Esophagus (tissue), 2 donors: ENCODE data around the gene HADHA. TPM values are rescaled to one million over a fixed set of nuclear protein-coding genes. Genes with fewer than 3 reads are reported as not detected.

Experiments
- H3K27ac ChIP-seq, 2 donors: one replicate each; pipeline ENCODE4 v1.5.1; 2013; ENCODE audit warnings: low read depth in 2 of 2, mild to moderate bottlenecking in 2 of 2, inconsistent platforms in 1 of 2, low read length in 1 of 2, moderate library complexity in 1 of 2
- H3K27me3 ChIP-seq, 2 donors: one replicate each; pipeline ENCODE4 v1.6.1; 2013; ENCODE audit warnings: low read length in 2 of 2, control low read depth in 1 of 2, mild to moderate bottlenecking in 1 of 2; ENCODE audit not compliant: insufficient read depth in 2 of 2, control insufficient read depth in 1 of 2
- H3K36me3 ChIP-seq, 2 donors: one replicate each; pipeline ENCODE4 v1.6.1; 2013; ENCODE audit warnings: low read length in 1 of 2; ENCODE audit not compliant: control insufficient read depth in 2 of 2, insufficient read depth in 2 of 2
- H3K4me1 ChIP-seq, 2 donors: one replicate each; pipeline ENCODE4 v1.6.1; 2013; ENCODE audit warnings: low read length in 1 of 2; ENCODE audit not compliant: control insufficient read depth in 2 of 2, insufficient read depth in 2 of 2
- H3K4me3 ChIP-seq, 2 donors: one replicate each; pipeline ENCODE4 v1.5.1; 2013; ENCODE audit warnings: low read length in 2 of 2, mild to moderate bottlenecking in 2 of 2, low read depth in 1 of 2, moderate library complexity in 1 of 2
- H3K9me3 ChIP-seq, 2 donors: one replicate each; pipeline ENCODE4 v1.6.1; 2013; ENCODE audit warnings: mild to moderate bottlenecking in 2 of 2, low read depth in 1 of 2, low read length in 1 of 2, moderate library complexity in 1 of 2; ENCODE audit not compliant: control insufficient read depth in 2 of 2, insufficient read depth in 1 of 2
- WGBS, 2 donors: extraction: QIAGEN DNeasy Blood & Tissue Kit; methylation state at CpG; one replicate each; pipeline ENCODE4 v1.1.7; 2013; 5-methylcytosine and 5-hydroxymethylcytosine counted together
- polyA plus RNA-seq, 2 donors: library from polyadenylated mRNA; stranded (reverse); fragments of 200-250 nt; gene quantifications; one replicate each; pipeline ENCODE4 v1.2.3, GENCODE V29; 2013
- donor health status: healthy with polysubstance abuse.
- donor health status: Bipolar disorder and iron deficiency.

Gene HADHA
- polyA plus RNA-seq, 2 donors, result 26.4 to 77.1 TPM

DNA sequence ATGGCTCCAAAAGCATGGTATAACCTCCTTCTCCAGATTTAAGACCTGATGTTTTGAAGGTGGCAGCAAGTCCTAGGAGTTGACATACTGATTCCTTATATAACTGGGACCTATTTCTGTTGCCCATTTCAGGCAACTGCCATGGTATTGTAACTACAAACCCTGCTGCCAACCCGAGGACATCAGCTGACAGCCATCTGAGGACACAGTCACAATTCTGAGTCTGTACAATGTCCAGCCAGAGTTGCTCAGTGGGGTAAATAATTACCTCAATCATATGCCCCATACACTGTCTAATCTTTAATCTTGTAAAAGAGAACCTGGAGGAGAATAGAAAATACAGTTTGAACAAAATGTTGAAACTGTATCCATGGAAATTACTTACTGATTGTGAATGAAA is 80.2 kb downstream of the HADHA start:
- no peak overlapping the region for H3K27ac ChIP-seq
- H3K4me1 ChIP-seq, result no peaks in the 10 kb centered on the region
- H3K27me3 ChIP-seq, result no peaks in the 10 kb centered on the region
- no peaks in the 10 kb centered on the region for H3K36me3 ChIP-seq
- no peaks in the 10 kb centered on the region for H3K9me3 ChIP-seq
- H3K4me3 ChIP-seq, result no peak overlapping the region
- WGBS, 2 donors, result 43 to 52% methylated on average over 1 of the region's 1 CpG

DNA sequence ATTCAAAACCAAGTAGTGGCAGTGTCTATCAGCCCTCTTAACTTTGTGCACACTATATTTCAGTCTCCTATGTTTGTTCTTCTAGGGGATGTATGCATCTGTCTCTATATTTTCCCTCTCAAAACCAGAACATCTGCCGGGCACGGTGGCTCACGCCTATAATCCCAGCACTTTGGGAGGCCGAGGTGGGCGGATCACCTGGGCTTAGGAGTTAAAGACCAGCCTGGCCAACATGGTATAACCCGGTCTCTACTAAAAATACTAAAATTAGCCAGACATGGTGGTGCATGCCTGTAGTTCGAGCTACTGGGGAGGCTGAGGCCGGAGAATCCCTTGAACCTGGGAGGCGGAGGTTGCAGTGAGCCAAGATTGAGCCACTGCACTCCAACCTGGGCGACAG is 81.5 kb downstream of the HADHA start:
- Histone ChIP-seq H3K27ac (no peak overlapping the region), H3K4me3 (no peak overlapping the region), H3K36me3 (no peaks in the 10 kb centered on the region), H3K27me3 (no peaks in the 10 kb centered on the region), H3K9me3 (no peaks in the 10 kb centered on the region), H3K4me1 (no peaks in the 10 kb centered on the region)
- 91 to 92% methylated on average over 10 of the region's 10 CpGs for WGBS, 2 donors

DNA sequence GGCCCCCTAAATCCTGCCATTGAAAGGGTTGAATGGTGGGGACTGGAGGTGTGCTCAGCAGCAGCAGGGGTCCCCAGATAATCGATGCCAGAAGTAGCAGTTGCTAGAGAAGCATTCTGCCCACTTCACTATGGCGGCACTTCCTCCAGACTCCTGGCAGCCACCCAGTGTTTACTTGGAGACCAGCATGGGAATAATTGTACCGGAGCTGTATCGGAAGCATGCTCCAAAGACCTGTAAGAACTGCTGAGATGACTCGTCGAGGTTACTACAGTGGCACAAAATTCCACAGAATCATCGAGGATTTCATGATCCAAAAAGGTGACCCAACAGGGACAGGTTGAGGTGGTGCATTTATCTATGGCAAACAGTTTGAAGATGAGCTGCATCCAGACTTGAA is 82.5 kb downstream of the HADHA start:
- no peaks in the 10 kb centered on the region for H3K9me3 ChIP-seq
- no peaks in the 10 kb centered on the region for H3K36me3 ChIP-seq
- H3K27ac ChIP-seq, result no peak overlapping the region
- WGBS, 2 donors, result 89 to 92% methylated on average over 7 of the region's 7 CpGs
- H3K4me3 ChIP-seq, result no peak overlapping the region
- H3K4me1 ChIP-seq, result no peaks in the 10 kb centered on the region
- H3K27me3 ChIP-seq, result no peaks in the 10 kb centered on the region

DNA sequence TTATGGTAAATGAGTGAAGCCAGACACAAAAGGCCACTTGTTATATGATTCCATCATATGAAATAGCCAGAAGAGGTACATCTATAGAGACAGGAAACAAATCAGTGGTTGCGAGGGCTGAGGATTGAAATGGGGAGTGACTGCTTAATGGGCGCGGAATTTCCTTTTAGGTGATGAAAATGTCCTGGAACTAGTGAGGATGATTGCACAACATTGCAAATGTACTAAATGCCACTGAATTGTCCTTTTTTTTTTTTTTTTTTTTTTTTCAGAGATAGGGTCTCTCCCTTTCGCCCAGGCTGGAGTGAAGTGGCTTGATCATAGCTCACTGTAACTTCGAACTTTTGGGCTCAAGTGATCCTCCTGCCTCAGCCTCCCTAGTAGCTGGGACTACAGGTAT is 86.9 kb downstream of the HADHA start:
- 96 to 98% methylated on average over 5 of the region's 5 CpGs for WGBS, 2 donors
- Histone ChIP-seq H3K9me3 (no peaks in the 10 kb centered on the region), H3K27ac (no peak overlapping the region), H3K36me3 (no peaks in the 10 kb centered on the region), H3K4me3 (no peak overlapping the region), H3K4me1 (no peaks in the 10 kb centered on the region), H3K27me3 (no peaks in the 10 kb centered on the region)

DNA sequence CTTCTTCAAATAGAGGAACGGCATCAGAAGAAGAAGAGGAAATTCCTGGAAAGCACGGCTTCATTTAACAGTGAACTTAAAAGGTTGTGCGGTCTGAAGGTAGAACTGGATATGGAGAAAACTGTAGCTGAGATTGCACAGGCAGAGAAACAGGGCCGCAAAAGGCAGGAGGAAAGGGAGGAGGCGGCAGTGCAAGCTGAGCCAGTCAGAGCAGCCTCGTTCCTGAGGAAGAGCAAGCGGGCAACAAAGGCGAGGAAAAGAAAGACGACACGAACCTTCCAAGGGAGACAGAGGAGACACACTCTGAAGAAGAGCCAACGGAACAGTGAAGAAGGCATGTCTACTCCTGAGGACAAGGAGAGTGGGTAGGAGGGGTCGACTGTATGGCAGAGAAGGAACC is 94.2 kb downstream of the HADHA start:
- WGBS, 2 donors, result 78 to 80% methylated on average over 12 of the region's 12 CpGs
- H3K9me3 ChIP-seq, result no peaks in the 10 kb centered on the region

DNA sequence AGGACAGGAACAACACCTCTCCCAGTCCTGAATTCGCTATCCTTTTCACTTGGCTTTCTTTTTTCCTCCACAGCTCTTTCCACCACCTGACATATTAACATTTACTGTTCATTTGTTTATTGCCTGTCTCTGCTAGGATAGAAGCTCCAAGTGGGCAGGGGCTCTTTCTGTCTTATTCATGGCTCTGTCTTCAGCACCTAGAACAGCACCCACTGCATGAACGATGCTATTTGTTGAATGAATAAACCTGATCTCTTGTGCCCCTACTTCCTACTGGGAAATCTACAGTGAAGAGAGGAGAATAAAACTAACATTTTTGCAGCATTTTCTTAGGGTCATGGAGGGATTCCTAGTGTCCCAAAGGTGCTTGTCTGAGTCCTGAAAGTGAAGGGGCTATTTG is 95.9 kb downstream of the HADHA start:
- Histone ChIP-seq H3K9me3 (no peaks in the 10 kb centered on the region), H3K27ac (no peak overlapping the region), H3K27me3 (no peaks in the 10 kb centered on the region), H3K36me3 (no peaks in the 10 kb centered on the region), H3K4me3 (no peak overlapping the region), H3K4me1 (no peaks in the 10 kb centered on the region)
- 31 to 37% methylated on average over 2 of the region's 2 CpGs for WGBS, 2 donors

More for the DNA sequence above, 94.2 kb downstream of the HADHA start:
- H3K27ac ChIP-seq, result no peak overlapping the region
- no peaks in the 10 kb centered on the region for H3K4me1 ChIP-seq
- H3K4me3 ChIP-seq, result no peak overlapping the region
- H3K27me3 ChIP-seq, result no peaks in the 10 kb centered on the region
- H3K36me3 ChIP-seq, result no peaks in the 10 kb centered on the region

DNA sequence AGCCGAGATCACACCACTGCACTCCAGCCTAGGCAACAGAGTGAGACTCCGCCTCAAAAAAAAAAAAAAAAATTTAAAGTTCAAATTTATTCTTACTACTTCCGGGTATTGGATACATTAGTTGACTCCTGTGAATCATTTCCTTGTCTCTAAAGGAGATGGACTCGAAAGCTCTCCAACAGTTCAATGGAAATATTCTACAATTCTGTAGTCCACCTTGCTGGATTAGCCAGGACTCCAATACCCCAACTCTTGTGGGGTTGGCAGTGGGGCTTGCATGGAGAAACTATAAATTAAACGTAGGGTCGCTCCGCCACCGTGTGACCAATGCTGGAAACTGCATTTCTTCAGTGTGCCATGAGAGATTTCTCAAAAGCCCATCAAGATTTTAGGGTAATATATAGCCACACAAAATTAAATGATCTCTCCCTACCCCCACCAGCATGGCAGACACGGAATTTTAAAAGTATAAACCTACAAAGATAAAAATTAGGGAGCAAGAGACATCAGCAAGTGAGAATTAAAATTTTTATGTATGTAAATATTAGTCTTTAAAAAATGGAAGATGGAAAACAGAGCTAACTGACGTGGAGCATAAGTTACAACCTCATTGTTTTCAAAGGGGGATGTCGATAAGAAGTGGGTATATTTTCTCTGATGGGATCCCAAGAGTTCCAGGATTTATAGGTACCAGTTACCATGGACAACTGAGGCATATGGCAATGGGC is 99.3 kb downstream of the HADHA start:
- 20 to 27% methylated on average over 11 of the region's 11 CpGs for WGBS, 2 donors
- no peak overlapping the region for H3K4me3 ChIP-seq
- H3K4me1 ChIP-seq, result no peaks in the 10 kb centered on the region
- no peak overlapping the region for H3K27ac ChIP-seq
- H3K27me3 ChIP-seq, result no peaks in the 10 kb centered on the region
- no peaks in the 10 kb centered on the region for H3K36me3 ChIP-seq
- H3K9me3 ChIP-seq, result no peaks in the 10 kb centered on the region

DNA sequence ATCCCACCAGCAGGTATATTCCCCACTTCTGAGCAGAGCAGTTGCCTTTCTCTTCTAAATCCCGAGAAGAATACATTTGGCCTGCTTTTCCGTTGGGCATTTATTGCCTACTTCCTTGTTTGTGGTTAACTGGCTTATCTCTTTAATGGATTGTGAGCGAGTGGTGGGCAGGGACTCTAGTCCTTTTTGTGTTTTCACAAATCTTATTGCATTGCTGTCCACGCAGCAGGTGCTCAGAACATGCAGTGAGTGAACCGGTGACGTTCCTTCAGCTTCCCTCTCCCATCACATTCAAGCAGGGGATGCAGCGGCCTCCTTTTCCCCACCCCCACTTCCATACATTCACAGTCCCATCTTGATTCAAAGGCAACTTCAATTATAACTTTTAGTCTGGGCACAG is 100.4 kb downstream of the HADHA start:
- no peaks in the 10 kb centered on the region for H3K27me3 ChIP-seq
- no peaks in the 10 kb centered on the region for H3K9me3 ChIP-seq
- no peaks in the 10 kb centered on the region for H3K36me3 ChIP-seq
- no peak overlapping the region for H3K4me3 ChIP-seq
- no peak overlapping the region for H3K27ac ChIP-seq
- H3K4me1 ChIP-seq, result no peaks in the 10 kb centered on the region
- 47 to 68% methylated on average over 7 of the region's 7 CpGs for WGBS, 2 donors

DNA sequence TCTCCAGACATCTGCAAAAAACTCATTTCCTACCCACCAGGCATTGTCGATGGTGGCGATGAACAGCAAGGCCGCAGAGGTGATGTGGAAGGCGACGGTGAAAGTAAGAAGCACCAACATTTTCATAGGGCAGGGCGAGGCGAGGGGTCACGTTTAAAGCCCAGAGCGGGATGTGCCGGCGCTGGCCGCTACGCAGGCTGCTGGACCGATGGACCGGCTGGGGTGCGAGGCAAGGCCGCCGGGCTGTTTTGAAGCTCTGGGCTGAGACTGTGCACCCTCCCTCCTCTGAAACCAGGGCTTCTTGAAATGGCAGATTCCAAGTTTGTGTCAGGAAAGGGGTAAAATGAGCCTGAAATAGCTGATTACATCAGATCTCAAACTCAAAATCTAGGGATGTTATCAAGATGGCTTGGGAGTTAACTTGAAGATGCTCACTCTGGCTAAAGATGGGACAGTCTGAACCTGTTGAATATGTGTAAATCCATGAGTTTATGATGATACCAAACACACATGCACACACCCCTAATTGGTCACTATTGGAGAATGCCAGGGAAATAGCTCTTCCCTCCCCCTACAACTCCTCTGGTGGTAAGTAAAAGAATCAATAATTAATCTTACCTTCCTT is 103.2 kb downstream of the HADHA start:
- no peak overlapping the region for H3K27ac ChIP-seq
- H3K36me3 ChIP-seq, result no peaks in the 10 kb centered on the region
- H3K4me3 ChIP-seq, result no peak overlapping the region
- no peaks in the 10 kb centered on the region for H3K9me3 ChIP-seq
- WGBS, 2 donors, result 91 to 92% methylated on average over 18 of the region's 18 CpGs
- no peaks in the 10 kb centered on the region for H3K4me1 ChIP-seq
- no peaks in the 10 kb centered on the region for H3K27me3 ChIP-seq
